ENCODE measurements around the gene ANO10. TPM values are rescaled to one million over a fixed set of nuclear protein-coding genes. Genes with fewer than 3 reads are reported as not detected.

The ANO10 gene
- total and polyA plus RNA-seq, 4 donors: 19.9 to 33.2 (median 25.3) TPM

DNA sequence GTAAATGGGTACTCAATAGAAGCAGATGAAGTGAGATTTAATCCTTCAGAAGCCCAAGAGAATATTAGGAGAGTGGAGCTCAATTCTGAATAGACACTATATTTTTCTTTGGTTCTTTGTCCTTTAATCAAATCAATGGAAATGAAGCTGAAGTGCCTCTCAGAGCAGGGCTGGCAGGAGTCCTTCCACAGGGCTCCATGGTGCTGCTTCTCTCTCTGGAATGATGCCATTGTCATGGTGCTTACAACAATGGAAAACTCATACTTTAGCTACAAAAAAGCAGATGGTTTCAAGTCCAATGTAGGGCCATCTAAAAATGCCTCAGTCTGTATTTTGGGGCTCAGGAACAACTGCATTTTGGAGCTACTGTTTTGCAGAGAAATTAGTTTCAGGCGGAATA lies 210.4 kb downstream of the ANO10 start:
- WGBS, 2 donors: 97 to 100% methylated on average over 1 of the region's 1 CpG
- Histone ChIP-seq H3K4me1 (ENCODE audit: control insufficient read depth in 5 of 5, insufficient read depth in 5 of 5, low read length in 5 of 5) (peaks cover 0 to 36% (median 5%) of the 10 kb centered on the region in 5 donors), H3K36me3 (ENCODE audit: control insufficient read depth in 4 of 4, insufficient read depth in 4 of 4, low read length in 4 of 4) (no peaks in the 10 kb centered on the region), H3K27me3 (ENCODE audit: control insufficient read depth in 3 of 3, insufficient read depth in 3 of 3, low read length in 2 of 3) (no peaks in the 10 kb centered on the region), H3K4me3 (no peak overlapping the region), H3K9ac (ENCODE audit: insufficient read depth in 1 of 2, low read length in 2 of 2) (no peak overlapping the region), H3K9me3 (ENCODE audit: control insufficient read depth in 4 of 4, insufficient read depth in 3 of 4, low read length in 3 of 4) (no peaks in the 10 kb centered on the region), H3K27ac (ENCODE audit: low read depth in 1 of 2, low read length in 1 of 2) (no peak overlapping the region)
- TF ChIP-seq, protein P1, sequence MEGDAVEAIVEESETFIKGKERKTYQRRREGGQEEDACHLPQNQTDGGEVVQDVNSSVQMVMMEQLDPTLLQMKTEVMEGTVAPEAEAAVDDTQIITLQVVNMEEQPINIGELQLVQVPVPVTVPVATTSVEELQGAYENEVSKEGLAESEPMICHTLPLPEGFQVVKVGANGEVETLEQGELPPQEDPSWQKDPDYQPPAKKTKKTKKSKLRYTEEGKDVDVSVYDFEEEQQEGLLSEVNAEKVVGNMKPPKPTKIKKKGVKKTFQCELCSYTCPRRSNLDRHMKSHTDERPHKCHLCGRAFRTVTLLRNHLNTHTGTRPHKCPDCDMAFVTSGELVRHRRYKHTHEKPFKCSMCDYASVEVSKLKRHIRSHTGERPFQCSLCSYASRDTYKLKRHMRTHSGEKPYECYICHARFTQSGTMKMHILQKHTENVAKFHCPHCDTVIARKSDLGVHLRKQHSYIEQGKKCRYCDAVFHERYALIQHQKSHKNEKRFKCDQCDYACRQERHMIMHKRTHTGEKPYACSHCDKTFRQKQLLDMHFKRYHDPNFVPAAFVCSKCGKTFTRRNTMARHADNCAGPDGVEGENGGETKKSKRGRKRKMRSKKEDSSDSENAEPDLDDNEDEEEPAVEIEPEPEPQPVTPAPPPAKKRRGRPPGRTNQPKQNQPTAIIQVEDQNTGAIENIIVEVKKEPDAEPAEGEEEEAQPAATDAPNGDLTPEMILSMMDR (IDR thresholded peaks at IDR 0.05; ENCODE audit: control extremely low read depth, extremely low read depth): no peak
- peak in 2 of 3 donors; percentile 49 to 55 for DNase-seq
- ATAC-seq (ENCODE audit: insufficient read depth, low FRiP score): no peak

DNA sequence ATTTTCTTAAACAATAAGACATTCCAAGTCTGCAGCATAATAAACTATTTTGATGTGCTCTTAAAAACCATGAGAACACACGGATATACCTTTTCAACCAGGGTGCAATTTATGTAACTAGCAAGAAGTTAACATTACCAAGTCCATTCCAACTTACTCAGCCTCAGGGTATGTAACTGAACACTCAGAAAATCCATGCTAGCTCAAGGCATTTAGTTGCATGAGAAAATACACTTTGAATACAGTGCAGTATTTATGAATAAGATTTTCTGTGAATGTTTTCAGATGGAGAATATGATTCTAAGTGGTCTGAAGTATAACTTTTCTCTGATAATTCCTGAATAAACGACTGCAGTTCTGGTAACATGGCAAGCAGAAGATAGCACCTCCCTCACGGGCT lies 211.2 kb downstream of the ANO10 start:
- no peaks in the 10 kb centered on the region for H3K9me3 ChIP-seq (ENCODE audit: control insufficient read depth in 4 of 4, insufficient read depth in 3 of 4, low read length in 3 of 4)
- no peak overlapping the region for H3K9ac ChIP-seq (ENCODE audit: insufficient read depth in 1 of 2, low read length in 2 of 2)
- H3K36me3 ChIP-seq (ENCODE audit: control insufficient read depth in 4 of 4, insufficient read depth in 4 of 4, low read length in 4 of 4): no peaks in the 10 kb centered on the region
- DNase-seq (no peak), ATAC-seq (ENCODE audit: insufficient read depth, low FRiP score) (no peak)
- peaks cover 2 to 43% (median 7%) of the 10 kb centered on the region in 5 donors for H3K4me1 ChIP-seq (ENCODE audit: control insufficient read depth in 5 of 5, insufficient read depth in 5 of 5, low read length in 5 of 5)
- H3K4me3 ChIP-seq: no peak overlapping the region
- TF ChIP-seq, protein P1 (IDR thresholded peaks at IDR 0.05; ENCODE audit: control extremely low read depth, extremely low read depth): no peak
- H3K27ac ChIP-seq (ENCODE audit: low read depth in 1 of 2, low read length in 1 of 2): no peak overlapping the region
- WGBS, 2 donors: 87 to 93% methylated on average over 3 of the region's 3 CpGs
- H3K27me3 ChIP-seq (ENCODE audit: control insufficient read depth in 3 of 3, insufficient read depth in 3 of 3, low read length in 2 of 3): no peaks in the 10 kb centered on the region

GRCh38 chr3:43409506-43409905 lies 212.3 kb downstream of the ANO10 start:
- ATAC-seq (ENCODE audit: insufficient read depth, low FRiP score): no peak
- H3K27me3 ChIP-seq (ENCODE audit: control insufficient read depth in 3 of 3, insufficient read depth in 3 of 3, low read length in 2 of 3): no peaks in the 10 kb centered on the region
- no peak overlapping the region for H3K9ac ChIP-seq (ENCODE audit: insufficient read depth in 1 of 2, low read length in 2 of 2)
- WGBS, 2 donors: 86 to 89% methylated on average over 4 of the region's 4 CpGs
- H3K36me3 ChIP-seq (ENCODE audit: control insufficient read depth in 4 of 4, insufficient read depth in 4 of 4, low read length in 4 of 4): no peaks in the 10 kb centered on the region
- TF ChIP-seq, protein P1 (IDR thresholded peaks at IDR 0.05; ENCODE audit: control extremely low read depth, extremely low read depth): no peak
- DNase-seq: peak in 2 of 3 donors; percentile 82 to 83
- H3K4me3 ChIP-seq: no peak overlapping the region
- no peak overlapping the region for H3K27ac ChIP-seq (ENCODE audit: low read depth in 1 of 2, low read length in 1 of 2)
- H3K9me3 ChIP-seq (ENCODE audit: control insufficient read depth in 4 of 4, insufficient read depth in 3 of 4, low read length in 3 of 4): peaks cover 0 to 1% (median 0%) of the 10 kb centered on the region in 4 donors
- H3K4me1 ChIP-seq (ENCODE audit: control insufficient read depth in 5 of 5, insufficient read depth in 5 of 5, low read length in 5 of 5): peaks cover 2 to 43% (median 7%) of the 10 kb centered on the region in 5 donors

DNA sequence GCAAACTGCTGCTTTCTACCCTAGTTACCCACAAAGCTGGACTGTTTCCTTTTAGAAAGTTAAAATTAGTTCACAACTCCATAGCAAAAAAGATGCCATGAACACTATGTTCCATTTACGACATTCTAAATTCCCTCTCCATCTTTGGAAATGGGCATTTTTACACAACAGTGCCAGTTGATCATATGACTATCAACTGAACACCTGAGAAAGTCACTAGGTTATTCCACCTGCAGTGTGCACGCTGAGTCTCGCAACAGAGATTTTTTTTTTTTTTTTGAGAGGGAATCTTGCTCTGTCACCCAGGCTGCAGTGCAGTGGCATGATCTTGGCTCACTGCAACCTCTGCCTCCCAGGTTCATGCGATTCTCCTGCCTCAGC lies 215.2 kb downstream of the ANO10 start:
- Histone ChIP-seq H3K27ac (ENCODE audit: low read depth in 1 of 2, low read length in 1 of 2) (peak overlapping the region in 1 of 2 donors; percentile 57), H3K36me3 (ENCODE audit: control insufficient read depth in 4 of 4, insufficient read depth in 4 of 4, low read length in 4 of 4) (no peaks in the 10 kb centered on the region), H3K27me3 (ENCODE audit: control insufficient read depth in 3 of 3, insufficient read depth in 3 of 3, low read length in 2 of 3) (no peaks in the 10 kb centered on the region), H3K4me3 (no peak overlapping the region), H3K9me3 (ENCODE audit: control insufficient read depth in 4 of 4, insufficient read depth in 3 of 4, low read length in 3 of 4) (peaks cover 0 to 1% (median 0%) of the 10 kb centered on the region in 4 donors), H3K9ac (ENCODE audit: insufficient read depth in 1 of 2, low read length in 2 of 2) (no peak overlapping the region), H3K4me1 (ENCODE audit: control insufficient read depth in 5 of 5, insufficient read depth in 5 of 5, low read length in 5 of 5) (peaks cover 2 to 49% (median 13%) of the 10 kb centered on the region in 5 donors)
- no peak for DNase-seq
- 91 to 93% methylated on average over 4 of the region's 4 CpGs for WGBS, 2 donors
- no peak for ATAC-seq (ENCODE audit: insufficient read depth, low FRiP score)
- TF ChIP-seq, protein P1 (IDR thresholded peaks at IDR 0.05; ENCODE audit: control extremely low read depth, extremely low read depth): no peak
